H1 (cell line): ENCODE data around the gene ACBD6. TPM values are rescaled to one million over a fixed set of nuclear protein-coding genes. Genes with fewer than 3 reads are reported as not detected.

Experiments
- CHD2 ChIP-seq: IDR thresholded peaks from 2 replicates; pipeline ENCODE4 v1.6.1; 2012; ENCODE audit warnings: low read length, improper control_type of control experiment
- RFX5 ChIP-seq: IDR thresholded peaks from 2 replicates; pipeline ENCODE4 v1.6.1; 2011; ENCODE audit warnings: low read depth, low read length, improper control_type of control experiment, borderline replicate concordance
- SUZ12 ChIP-seq: fragments of 200-600 bp; sonication (generic); IDR thresholded peaks from 2 replicates; pipeline ENCODE4 v1.6.1; 2012; ENCODE audit warnings: mild to moderate bottlenecking, inconsistent platforms, low read length, moderate library complexity, mixed read lengths
- USF2 ChIP-seq: IDR thresholded peaks from 2 replicates; pipeline ENCODE4 v1.6.1; 2011; ENCODE audit warnings: low read length, improper control_type of control experiment
- polyA plus RNA-seq, 7 experiments: library from polyadenylated mRNA; depleted of rRNA in 3 of 7; stranded (reverse) in 5 of 7; unstranded in 2 of 7; fragments of >200 nt in 5 of 7; fragments of 200-250 nt in 2 of 7; gene quantifications; 1 replicate in 5 of 7; 2 replicates in 1 of 7; 4 replicates in 1 of 7; pipeline versions ENCODE4 v1.2.1 to v1.2.3, GENCODE V29; 2011 to 2013; ENCODE audit warnings: missing spikeins in 2 of 7, mixed read lengths in 2 of 7
- total RNA-seq: library from RNA; stranded (reverse); fragmentation: NEBNext Ultra II Directional; extraction: Animal tissue kit (Norgen Biotek cat#: 25700); gene quantifications from 2 replicates; pipeline ENCODE4 v1.2.1, GENCODE V29; 2021

Gene ACBD6
- total and polyA plus RNA-seq, 2 of the 8 experiments (the other 6 are each of a cell fraction or from before 2014, with no cell fraction given), result 52.0 to 67.7 TPM

- TF ChIP-seq USF2 (no peak), RFX5 (no peak), CHD2 (no peak), SUZ12 (no peak)
These were observed 148.4 kb downstream of the ACBD6 start (continued) for GRCh38 chr1:180353945-180354344.
